Amniotic epithelial cell (primary cell): ENCODE data around the gene CADM1.

ENCODE experiments used
- DNase-seq: peaks from one replicate; pipeline ENCODE4 v3.0.0-alpha.2; 2010; ENCODE audit warnings: low read depth

The CADM1 gene

DNA sequence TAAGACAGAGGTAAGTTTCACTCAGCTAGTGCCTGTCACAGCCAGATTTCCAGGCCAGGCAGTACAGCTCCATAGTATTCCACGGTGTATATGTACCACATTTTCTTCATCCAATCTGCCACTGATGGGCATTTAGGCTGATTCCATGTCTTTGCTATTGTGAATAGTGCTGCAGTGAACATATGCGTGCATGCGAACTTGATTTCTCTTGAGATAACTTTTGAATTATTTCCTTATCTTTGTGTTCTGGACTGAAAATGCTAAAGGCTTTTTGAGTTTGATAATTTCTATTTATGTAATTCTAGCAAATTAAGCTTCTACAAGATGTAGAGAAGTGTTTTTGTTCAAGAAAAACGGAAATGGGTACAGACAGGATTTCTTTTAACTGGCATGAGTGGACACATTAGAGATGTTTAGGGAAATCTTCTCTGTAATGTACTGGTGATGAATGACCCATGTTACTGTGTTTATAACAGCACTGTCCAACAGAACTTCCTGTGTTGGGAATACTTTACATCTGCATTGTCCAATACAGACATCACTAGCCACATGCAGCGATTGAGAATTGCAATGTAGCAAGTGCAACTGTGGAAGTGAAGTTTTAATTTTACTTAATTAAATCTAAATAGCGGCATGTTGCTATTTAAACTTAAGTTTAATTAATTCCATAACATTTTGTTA lies 151.3 kb downstream of the CADM1 start:
- no peak for DNase-seq

DNA sequence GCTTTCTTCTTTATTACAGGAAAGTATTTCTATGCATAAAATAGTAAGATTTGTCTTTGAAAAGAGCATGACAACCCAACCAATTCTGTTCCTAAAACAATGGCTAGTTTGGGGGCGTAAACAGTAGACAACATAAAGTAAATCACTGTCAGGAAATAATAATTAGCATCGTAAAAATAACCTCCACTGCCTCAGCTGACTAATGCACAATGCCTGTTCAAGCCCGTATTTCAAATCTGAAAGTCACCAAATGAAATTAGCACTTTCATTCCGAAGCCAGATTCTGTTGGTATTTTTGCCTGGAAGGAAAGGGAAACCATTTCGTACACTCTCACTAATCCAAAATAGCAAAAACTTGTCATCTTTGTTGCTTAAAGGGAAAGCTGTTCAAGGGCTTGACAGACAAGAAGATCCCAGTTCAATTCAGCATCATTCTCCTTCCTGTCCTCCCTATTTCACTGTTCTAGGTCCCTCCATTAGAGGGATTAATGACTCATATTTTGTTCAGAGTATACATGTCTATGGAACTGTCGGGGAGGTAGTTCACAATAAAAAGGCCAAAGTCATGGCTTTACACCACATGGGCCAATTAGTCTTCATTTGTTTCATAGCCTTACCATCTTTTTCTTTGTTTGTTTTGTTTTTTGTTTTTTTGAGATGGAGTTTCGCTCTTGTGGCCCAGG lies 154.7 kb downstream of the CADM1 start:
- no peak for DNase-seq

DNA sequence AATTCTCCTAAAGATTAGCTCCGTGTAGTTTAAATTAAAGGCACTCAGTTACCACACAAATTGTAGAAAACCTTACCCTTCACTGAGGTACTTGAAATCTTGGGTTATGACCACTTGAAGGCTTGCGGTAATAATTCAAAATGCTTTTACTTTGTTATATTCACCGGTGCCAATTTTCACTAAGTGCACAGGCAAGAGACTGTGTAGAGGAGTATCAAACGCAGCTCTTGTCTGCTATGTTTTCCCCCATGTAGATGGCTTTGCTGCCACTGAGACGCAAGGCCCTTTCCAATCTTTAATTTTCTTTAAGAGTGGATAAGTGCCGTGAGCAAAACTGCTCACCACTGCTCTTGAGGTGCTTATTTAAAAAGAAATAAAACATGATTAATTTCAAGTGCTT lies 155.8 kb downstream of the CADM1 start:
- DNase-seq: no peak

- DNase-seq: no peak
Observed at GRCh38 chr11:115347106-115347505, 157.1 kb downstream of the CADM1 start.

DNA sequence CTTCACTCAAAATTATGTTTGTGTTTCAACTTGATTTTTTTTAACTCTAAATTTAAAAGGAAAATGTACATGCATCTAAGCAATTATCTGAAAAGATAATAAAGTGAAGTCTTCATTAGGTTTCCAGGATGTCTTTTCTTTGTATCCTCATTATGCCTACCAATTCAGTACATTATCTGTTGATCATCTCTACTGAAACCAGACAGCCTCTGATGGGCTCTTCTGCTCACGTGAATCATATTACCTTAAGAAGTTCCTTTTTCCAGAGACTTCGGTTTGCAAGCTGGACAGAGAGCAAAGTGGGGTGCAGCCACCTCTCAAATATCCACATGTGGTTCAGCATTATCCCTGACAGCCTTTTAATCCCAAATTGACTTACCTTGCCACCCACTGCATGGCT lies 158.4 kb downstream of the CADM1 start:
- no peak for DNase-seq

GRCh38 chr11:115345361-115345760 lies 158.9 kb downstream of the CADM1 start:
- no peak for DNase-seq

GRCh38 chr11:115344846-115345245 lies 159.4 kb downstream of the CADM1 start:
- DNase-seq: no peak

DNA sequence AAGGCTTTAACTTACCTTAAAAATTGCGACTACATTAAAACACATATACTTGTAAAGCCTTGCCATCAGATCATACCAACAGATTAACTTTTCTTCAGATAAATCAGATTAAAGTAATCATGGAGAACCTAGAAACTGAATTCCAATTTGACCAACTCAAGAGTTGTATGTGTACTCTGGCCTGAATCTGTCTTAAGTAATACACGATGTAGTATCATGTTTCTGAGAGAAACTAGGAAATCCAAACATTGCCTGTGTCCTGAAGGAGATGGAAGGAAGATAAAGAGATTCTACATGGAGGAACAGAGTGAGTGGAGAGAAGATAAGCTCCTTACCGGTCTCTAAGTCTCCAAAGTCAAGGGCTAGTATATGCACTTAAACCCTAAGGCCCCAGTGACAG lies 162.1 kb downstream of the CADM1 start:
- DNase-seq: no peak

GRCh38 chr11:115340874-115341273 lies 163.3 kb downstream of the CADM1 start:
- DNase-seq: no peak

DNA sequence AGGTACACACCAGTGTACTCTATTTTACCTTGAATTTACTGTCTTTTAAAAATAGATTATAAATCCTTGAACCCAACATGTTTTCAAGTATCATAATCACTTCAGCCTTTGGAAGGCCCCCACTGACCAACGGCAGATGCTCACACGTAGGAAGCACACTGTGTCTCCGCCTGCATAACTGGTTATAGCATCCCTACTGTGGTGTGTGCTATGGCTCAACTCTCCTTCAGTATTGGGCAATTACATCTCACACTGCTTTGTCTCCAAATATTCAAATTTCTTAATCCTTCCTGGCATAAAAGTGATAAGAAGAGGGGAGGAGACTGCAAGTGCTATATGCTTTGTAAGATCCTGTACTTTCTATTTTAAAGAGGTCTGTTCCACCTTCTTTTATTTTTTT lies 165.7 kb downstream of the CADM1 start:
- DNase-seq: peak; percentile 72

GRCh38 chr11:115334932-115335788 lies 169.1 kb downstream of the CADM1 start:
- DNase-seq: peak; percentile 39

DNA sequence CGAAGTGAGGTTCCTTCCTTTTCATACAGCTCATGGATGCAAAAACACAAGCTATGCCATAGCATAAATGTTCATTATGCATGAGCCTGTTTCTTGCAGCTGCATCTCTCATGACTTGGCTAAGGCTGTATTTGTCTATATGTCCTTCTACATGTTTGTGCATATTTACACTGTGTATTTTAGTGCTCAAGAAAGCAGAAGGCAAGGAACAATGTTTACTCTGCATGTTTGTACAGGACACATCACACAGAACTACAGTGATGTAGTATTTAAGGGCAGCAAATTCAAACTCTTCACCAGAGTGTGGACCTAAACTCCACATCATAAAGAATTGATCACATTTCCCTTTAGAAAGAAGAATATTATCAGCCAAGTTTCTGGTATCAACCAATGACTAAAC lies 170.3 kb downstream of the CADM1 start:
- DNase-seq: no peak

GRCh38 chr11:115333121-115333520 lies 171.1 kb downstream of the CADM1 start:
- peak; percentile 49 for DNase-seq

DNA sequence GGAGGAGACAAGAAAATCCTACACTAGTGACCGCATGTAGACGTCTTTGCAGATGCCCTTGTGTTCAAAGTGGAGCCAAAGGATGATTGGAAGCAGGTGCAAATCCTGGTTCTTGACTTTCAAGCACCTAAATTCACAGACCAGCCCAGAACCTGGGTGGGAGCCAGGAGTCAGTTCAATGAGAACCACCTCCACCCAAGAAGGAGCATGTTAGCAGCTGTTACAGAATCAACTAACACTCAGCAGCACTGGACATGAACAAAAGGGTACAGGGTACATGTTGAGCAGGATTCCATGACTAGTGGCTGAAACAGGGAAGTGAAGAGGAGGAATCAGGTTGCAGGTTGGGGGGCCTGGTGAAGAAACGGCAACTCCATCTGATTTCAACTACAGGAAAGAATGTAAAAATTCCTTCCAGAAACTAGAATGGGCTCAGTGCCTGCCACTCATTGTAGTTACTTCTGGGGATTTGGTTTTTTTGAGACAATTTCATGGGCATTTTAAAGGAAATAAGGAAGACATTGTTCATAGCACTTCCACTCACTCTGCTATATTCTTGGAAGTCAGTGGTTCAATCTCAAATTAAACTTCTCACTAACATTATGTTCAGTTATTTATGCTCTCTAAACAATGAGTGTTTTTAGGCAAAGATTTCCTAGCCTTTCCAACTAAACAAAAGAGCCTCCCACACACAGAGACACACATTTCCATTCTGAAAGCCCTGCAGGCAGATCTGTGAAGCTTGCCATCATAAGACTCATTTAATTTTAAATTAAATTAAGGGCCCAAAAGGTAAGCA lies 173.3 kb downstream of the CADM1 start:
- DNase-seq: no peak

- no peak for DNase-seq
Observed at GRCh38 chr11:115326526-115326925, 177.7 kb downstream of the CADM1 start.

DNA sequence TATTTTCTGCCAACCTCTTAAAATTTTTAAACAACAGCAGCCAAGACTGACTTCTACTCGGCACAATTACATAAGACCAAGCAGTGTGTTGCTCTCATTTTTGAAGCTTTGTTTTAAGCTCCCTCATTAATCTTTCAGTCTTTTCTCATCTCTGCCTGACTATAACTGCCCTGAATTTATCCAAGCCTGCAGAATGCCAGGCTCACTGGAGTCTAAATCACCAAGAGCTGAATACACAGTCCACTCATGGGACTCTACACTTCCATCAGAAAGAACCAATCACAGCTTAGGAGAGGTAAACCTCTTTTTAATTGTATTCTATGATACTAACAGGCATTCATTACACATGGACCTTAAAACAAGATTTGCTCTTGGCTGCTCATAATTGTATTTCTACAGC lies 178.7 kb downstream of the CADM1 start:
- DNase-seq: no peak

DNA sequence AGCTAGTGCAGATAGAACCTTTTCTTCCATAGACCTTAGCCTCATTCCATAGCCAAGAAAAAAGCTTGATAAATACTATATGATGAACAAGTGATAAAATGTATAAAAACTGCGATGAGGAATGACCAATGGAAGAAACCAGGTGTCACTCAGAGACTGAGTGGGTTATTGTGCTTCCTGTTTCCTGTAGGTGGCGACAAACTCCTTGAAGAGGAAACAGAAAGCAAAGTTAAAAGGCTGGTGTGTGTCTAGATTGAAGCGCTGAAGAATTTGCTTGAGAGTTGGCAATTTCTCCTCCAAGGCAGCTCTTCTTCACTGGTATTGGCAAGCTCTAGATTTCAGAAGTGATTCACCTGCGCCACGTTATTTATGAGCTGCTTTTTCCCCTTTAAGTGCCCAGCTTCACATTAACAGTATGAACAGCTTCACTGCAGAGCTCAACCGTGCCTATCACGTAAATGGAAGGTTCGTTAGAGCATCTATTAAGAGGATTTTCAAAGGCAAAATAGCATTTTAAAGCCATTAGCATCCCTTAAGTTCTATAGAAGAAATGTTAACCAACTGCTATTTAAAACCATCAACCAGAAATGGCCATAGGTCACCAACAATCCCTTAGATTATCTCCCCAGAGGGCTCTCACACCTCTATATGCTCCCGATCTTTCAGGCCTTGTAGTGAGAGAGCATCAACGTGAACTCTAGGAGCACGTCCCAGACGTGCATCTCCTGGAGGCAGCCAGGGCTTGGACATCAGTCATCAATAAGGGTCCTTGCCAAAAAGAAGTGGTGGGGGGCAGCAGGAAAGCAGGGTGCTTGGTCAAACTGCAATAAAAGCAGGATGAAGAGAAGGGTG lies 179.4 kb downstream of the CADM1 start:
- DNase-seq: peak; percentile 72

DNA sequence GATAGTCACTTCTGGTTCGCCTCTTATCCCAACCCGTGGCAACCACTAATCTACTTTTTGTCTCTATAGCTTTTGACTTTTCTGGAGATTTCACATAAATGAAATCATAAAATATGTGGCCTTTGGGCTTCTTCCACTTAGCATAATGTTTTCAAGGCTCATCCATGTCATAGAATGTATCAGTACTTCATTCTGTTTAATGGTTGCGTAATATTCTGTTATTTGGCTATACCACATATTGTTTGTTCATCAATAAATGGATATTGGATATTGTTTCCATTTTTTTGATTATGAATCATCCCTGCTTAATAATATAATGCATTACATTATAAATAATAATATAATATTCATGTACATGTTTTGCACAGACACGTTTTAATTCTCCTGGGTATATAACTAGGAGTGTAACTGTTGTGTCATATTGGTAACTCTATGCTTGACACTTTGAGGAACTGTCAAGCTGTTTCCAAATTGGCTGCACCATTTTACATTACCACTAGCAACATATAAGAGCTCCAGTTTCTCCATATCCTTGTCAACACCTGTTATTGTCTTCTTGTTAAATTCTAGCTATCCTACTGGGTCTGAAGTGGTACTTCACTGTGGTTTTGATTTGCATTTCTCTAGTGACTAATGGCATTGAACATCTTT lies 181.5 kb downstream of the CADM1 start:
- DNase-seq: no peak

GRCh38 chr11:115321605-115322289 lies 182.5 kb downstream of the CADM1 start:
- peak; percentile 67 for DNase-seq
